Glutamatergic neuron (in vitro differentiated cells): Measurements from ENCODE around the gene MTHFD2L. TPM values are rescaled to one million over a fixed set of nuclear protein-coding genes. Genes with fewer than 3 reads are reported as not detected.

Source experiments
- DNase-seq: peaks from one replicate; pipeline ENCODE4 v3.0.0; 2022
- H3K27ac Mint-ChIP-seq: one replicate; pipeline ENCODE4 v1.8.0; 2020; ENCODE audit warnings: mild to moderate bottlenecking, mixed read lengths, inconsistent platforms; ENCODE audit not compliant: unreplicated experiment
- H3K27me3 Mint-ChIP-seq: one replicate; pipeline ENCODE4 v1.8.0; 2020; ENCODE audit warnings: mild to moderate bottlenecking, moderate library complexity, mixed read lengths, inconsistent platforms; ENCODE audit not compliant: unreplicated experiment
- H3K36me3 Mint-ChIP-seq: one replicate; pipeline ENCODE4 v1.8.0; 2020; ENCODE audit warnings: mild to moderate bottlenecking, mixed read lengths, inconsistent platforms; ENCODE audit not compliant: unreplicated experiment
- H3K4me1 Mint-ChIP-seq: one replicate; pipeline ENCODE4 v1.8.0; 2020; ENCODE audit warnings: mild to moderate bottlenecking, low read depth, mixed read lengths, inconsistent platforms; ENCODE audit not compliant: unreplicated experiment
- H3K4me3 Mint-ChIP-seq: one replicate; pipeline ENCODE4 v1.8.0; 2020; ENCODE audit warnings: mild to moderate bottlenecking, mixed read lengths, inconsistent platforms; ENCODE audit not compliant: unreplicated experiment
- H3K9me3 Mint-ChIP-seq: one replicate; pipeline ENCODE4 v1.8.0; 2020; ENCODE audit warnings: mild to moderate bottlenecking, moderate library complexity, mixed read lengths, inconsistent platforms; ENCODE audit not compliant: unreplicated experiment
- total RNA-seq: library from RNA; stranded (reverse); fragmentation: NEBNext Ultra II Directional; extraction: Animal tissue kit (Norgen Biotek cat#: 25700); gene quantifications from one replicate; pipeline ENCODE4 v1.2.1, GENCODE V29; 2021; ENCODE audit not compliant: unreplicated experiment
- TF ChIP-seq, protein P1 (sequence below): fragments of 200-600 bp; sonication (generic); IDR thresholded peaks from one replicate; pipeline ENCODE4 v1.5.0; 2021; ENCODE audit not compliant: partially characterized antibody, unreplicated experiment

The MTHFD2L gene
- total RNA-seq, 1 donor from 2014 or later = 14.0 TPM

DNA sequence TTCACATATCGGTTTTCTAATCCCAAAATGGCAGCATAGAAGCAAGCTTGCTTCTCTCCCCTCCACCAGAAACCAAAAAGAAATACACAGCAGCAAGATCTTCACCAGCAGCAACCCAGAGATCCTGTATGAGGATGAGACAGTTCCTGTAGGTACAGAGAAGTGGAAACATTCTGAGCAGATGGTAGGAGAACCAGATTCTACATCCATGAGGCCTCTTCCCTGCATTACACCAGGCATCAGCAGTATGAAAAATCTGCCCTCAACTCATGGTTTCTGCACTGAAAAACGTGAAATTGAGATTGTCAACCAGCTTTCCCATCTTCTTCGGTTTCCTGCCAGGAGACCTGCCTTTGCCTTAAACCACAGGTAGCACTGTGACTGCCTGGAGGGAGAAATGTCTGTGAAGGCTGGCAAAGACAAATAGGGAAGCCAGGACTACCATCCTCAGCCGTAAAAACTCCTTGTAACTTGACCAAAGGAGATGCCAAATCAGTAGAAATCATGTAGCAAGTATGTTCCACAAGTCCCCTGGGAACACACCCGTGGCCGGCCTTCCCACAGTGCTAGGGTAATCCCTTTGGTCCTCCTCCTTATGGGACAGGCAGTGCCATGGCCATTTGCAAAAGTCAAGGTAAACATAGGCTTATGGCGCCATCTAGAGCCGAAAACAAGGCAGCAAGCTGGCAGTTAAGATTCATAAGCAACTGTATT is 24.0 kb upstream of the MTHFD2L start:
- TF ChIP-seq, protein P1, sequence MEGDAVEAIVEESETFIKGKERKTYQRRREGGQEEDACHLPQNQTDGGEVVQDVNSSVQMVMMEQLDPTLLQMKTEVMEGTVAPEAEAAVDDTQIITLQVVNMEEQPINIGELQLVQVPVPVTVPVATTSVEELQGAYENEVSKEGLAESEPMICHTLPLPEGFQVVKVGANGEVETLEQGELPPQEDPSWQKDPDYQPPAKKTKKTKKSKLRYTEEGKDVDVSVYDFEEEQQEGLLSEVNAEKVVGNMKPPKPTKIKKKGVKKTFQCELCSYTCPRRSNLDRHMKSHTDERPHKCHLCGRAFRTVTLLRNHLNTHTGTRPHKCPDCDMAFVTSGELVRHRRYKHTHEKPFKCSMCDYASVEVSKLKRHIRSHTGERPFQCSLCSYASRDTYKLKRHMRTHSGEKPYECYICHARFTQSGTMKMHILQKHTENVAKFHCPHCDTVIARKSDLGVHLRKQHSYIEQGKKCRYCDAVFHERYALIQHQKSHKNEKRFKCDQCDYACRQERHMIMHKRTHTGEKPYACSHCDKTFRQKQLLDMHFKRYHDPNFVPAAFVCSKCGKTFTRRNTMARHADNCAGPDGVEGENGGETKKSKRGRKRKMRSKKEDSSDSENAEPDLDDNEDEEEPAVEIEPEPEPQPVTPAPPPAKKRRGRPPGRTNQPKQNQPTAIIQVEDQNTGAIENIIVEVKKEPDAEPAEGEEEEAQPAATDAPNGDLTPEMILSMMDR = peak; percentile 71
- peaks cover 2% of the 10 kb centered on the region for H3K4me1 Mint-ChIP-seq
- no peaks in the 10 kb centered on the region for H3K27me3 Mint-ChIP-seq
- DNase-seq = peak; percentile 78
- peaks cover 7% of the 10 kb centered on the region for H3K9me3 Mint-ChIP-seq
- H3K36me3 Mint-ChIP-seq = no peaks in the 10 kb centered on the region
- no peak overlapping the region for H3K4me3 Mint-ChIP-seq
- H3K27ac Mint-ChIP-seq = no peak overlapping the region

GRCh38 chr4:74134500-74134852 is 23.4 kb upstream of the MTHFD2L start:
- Mint-ChIP-seq H3K27me3 (no peaks in the 10 kb centered on the region), H3K4me1 (peaks cover 2% of the 10 kb centered on the region), H3K4me3 (no peak overlapping the region), H3K9me3 (peaks cover 7% of the 10 kb centered on the region), H3K36me3 (no peaks in the 10 kb centered on the region), H3K27ac (no peak overlapping the region)
- DNase-seq = no peak
- TF ChIP-seq, protein P1 = peak; percentile 43

- Mint-ChIP-seq H3K9me3 (peaks cover 4% of the 10 kb centered on the region), H3K4me3 (no peak overlapping the region), H3K36me3 (no peaks in the 10 kb centered on the region), H3K27me3 (no peaks in the 10 kb centered on the region), H3K4me1 (no peaks in the 10 kb centered on the region), H3K27ac (no peak overlapping the region)
- TF ChIP-seq, protein P1 = no peak
- DNase-seq = no peak
Measured at GRCh38 chr4:74146581-74147129, 11.3 kb upstream of the MTHFD2L start.

GRCh38 chr4:74148205-74148604 is 9.7 kb upstream of the MTHFD2L start:
- Mint-ChIP-seq H3K36me3 (no peaks in the 10 kb centered on the region), H3K4me1 (no peaks in the 10 kb centered on the region), H3K4me3 (no peak overlapping the region), H3K9me3 (peaks cover 4% of the 10 kb centered on the region), H3K27ac (no peak overlapping the region), H3K27me3 (no peaks in the 10 kb centered on the region)
- DNase-seq = no peak
- TF ChIP-seq, protein P1 = no peak

DNA sequence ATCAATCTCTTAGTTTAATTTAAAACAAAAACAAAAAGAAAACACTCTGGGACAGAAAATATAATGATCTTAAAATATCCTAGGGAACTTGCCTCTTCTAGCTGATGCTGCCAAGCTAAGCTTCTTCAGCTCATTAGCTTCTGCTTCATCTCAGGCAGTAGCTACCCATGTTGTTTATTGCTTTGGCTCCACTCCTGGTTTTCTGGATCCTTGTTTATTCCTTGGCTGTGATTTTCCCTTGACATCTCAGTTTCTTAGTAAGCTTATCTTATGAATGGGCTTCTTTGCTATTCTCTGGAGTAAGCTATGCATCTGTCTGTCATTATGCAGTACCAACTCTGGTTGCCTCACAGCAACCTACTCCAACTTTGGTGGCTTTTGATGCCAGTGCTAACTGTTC is 5.1 kb upstream of the MTHFD2L start:
- H3K9me3 Mint-ChIP-seq = no peaks in the 10 kb centered on the region
- no peak overlapping the region for H3K27ac Mint-ChIP-seq
- no peaks in the 10 kb centered on the region for H3K4me1 Mint-ChIP-seq
- no peak overlapping the region for H3K4me3 Mint-ChIP-seq
- no peak for DNase-seq
- TF ChIP-seq, protein P1 = no peak
- no peaks in the 10 kb centered on the region for H3K36me3 Mint-ChIP-seq
- no peaks in the 10 kb centered on the region for H3K27me3 Mint-ChIP-seq
